ENCODE measurements around the gene RFC2.

Gene RFC2

GRCh38 chr7:74185636-74186035, 68.6 kb downstream of the RFC2 start:
- no peak for FAIRE-seq

DNA sequence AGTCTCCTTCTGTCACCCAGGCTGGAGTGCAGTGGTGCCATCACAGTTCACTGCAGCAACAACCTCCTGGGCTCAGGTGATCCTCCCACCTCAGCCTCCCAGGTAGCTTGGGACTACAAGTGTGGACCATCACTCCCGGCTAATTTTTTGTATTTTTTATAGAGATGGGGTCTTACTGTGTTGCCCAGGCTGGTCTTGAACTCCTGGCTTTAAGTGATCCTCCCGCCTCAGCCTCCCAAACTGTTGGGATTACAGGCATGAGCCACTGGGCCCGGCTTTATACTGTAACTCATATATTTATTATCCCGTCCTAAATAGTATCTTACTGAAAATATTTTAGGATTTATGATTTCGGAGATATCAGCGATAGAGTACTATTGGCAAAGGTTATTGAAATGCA, 69.2 kb downstream of the RFC2 start:
- FAIRE-seq = no peak

- no peak for FAIRE-seq
These were observed 70.3 kb downstream of the RFC2 start for GRCh38 chr7:74183653-74184450.

DNA sequence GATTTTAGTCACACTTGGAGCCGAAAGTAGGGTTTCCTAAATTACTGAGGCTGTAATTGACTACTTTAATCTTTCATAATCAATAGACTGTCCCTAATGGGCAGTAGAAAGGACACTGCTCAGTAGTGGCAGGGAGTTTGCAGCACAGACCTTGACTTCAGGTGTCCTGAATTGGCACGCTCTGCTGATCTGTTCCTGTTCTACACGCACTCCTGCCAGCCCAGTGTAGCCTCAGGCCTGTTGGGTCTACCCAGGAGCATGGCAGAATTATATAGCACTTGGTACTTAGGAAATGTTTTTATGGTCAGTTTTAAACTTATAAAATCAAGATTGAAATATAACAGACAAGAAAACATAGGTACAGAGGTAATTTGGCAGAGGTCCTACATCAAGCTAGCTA, 71.1 kb downstream of the RFC2 start:
- FAIRE-seq = no peak

GRCh38 chr7:74182453-74183090, 71.6 kb downstream of the RFC2 start:
- no peak for FAIRE-seq

DNA sequence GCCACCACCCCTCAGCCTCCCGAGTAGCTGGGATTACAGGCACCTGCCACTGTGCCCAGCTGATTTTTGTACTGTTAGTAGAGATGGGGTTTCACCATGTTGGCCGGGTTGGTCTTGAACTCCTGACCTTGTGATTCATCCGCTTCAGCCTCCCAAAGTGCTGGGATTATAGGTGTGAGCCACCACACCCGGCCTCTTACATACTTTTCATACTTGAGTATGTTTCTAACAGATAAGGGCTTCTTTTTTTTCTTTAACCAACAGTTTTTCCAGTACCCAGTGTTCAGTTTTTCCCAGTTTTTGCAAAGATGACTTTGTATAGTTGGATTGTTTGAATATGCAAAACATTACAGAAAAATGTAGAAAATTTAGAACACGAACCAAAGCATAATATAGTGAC, 72.4 kb downstream of the RFC2 start:
- FAIRE-seq = no peak
